Stimulated activated CD8-positive, alpha-beta memory T cell treated with anti-CD3 and anti-CD28 coated beads, Interleukin-4, amount 100 ng/mL, for 1 hour (primary cell): ENCODE data around the gene NDUFV1.
A peak's percentile ranks its signal among the peaks of the same experiment; 100 is the strongest.
"Not testable (repeated sequence)": the region's sequence is repeated elsewhere in the genome, so short reads cannot be mapped to it uniquely, and the experiment has no call there.

ENCODE experiments used
- DNase-seq, 2 donors: peaks; one replicate each; pipeline ENCODE4 v3.0.0-alpha.2; 2020; ENCODE audit warnings: low read depth in 2 of 2, low spot score in 1 of 2

Gene NDUFV1

DNA sequence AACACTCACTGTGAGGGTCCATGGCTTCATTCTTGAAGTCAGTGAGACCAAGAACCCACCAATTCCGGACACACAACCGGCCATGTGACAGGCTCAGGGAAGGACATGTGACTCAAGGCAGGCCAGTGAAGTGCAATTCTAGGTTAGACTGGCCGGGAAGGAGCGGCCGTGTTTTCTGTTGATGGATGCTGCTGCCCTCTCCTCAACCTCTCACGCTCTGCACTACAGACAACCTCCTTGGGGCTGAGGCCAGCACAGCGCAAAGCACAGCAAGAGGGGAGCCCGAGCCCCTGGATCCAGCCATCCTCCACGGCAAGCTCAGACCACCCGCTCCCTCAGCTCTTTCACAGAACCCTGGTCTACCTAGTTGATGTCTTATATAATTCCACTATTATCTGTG lies 20.2 kb downstream of the NDUFV1 start:
- no peak for DNase-seq

DNA sequence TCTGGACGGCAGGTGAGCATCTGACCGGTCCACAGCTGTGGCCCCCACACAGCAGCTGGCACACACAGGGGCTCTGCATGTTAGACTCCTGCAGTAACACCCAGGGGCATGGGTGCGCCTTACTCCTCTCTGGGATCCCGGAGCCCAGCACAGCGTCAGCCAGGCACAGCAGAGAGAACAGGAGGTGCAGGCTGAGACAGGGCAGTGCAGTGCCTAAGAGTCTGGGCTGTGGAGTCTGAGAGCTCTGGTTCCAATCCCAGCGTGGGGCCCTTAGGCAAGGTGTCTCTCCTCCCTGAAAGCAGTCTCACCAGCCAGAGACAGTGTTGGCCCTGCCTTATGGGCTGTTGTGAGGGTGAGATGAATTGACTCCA lies 20.7 kb downstream of the NDUFV1 start:
- no peak for DNase-seq

DNA sequence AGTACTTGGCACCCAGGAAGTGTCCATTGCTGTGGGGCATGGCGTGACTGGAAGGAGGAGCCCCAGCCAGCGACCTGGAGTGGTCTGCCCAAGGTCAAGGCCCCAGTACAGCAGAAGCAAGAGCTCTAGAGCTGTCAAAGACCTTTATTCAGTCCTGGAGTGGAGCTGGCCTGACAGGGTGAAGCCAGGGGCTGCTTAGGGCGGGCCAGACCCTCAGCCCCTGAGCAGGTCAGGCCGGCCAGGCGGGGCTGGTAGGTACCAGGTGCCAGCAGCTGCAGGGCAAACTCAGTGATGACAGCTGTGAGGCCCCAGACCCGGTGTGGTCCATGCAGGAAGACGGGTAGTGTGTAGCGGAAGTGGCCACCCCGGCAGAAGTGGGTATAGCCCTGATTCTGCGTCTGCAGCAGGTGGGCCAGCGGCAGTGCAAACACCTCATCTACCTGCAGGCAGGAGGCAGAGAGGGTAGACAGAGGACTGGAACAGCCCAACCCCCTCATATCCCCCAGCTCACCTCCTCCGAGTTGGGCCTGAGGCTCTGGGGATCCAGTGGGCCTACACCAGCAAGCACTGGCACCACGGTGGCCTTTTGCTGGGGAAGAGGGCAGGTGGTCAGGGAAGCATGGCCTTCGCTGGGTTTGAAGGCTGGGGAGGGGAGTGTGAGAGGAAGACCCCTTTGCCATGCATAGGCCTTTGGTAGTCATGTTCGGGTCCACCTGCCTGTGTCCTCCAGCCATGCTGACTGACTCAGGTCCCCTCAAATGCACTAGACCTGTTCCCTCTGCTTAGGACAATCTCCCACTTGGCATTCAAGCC lies 21.3 kb downstream of the NDUFV1 start:
- no peak for DNase-seq

DNA sequence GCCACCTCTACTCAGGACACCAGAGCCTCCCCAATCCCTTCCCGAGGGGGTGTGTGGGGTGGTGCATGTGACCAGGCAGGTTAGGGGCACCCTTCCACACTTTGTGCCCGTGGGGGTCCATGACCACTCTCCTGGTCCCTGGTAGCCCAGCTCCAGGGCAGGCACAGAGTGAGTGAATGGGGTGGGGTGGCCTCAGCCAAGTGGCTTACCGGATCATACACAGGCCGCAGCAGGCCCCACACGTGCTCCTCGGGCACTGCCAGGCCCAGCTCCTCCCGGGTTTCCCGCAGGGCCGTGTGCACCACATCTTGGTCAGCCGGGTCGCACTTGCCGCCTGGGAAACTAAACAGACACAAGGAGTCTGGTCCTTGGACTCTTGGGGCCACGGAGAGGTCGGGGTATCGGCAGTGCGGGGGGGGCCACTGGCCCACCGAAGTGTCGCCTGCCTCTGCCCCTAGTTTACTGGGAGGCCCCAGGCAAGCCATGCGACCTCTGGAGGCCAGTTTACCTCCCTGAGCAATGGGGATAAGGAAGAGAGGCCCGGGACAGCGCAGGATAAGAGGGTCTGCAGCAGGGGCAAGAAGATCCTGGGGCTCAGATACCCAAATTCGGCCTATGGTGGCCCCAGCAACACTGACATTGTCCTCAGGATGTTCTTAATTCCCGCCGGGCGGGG lies 22.1 kb downstream of the NDUFV1 start:
- no peak for DNase-seq

DNA sequence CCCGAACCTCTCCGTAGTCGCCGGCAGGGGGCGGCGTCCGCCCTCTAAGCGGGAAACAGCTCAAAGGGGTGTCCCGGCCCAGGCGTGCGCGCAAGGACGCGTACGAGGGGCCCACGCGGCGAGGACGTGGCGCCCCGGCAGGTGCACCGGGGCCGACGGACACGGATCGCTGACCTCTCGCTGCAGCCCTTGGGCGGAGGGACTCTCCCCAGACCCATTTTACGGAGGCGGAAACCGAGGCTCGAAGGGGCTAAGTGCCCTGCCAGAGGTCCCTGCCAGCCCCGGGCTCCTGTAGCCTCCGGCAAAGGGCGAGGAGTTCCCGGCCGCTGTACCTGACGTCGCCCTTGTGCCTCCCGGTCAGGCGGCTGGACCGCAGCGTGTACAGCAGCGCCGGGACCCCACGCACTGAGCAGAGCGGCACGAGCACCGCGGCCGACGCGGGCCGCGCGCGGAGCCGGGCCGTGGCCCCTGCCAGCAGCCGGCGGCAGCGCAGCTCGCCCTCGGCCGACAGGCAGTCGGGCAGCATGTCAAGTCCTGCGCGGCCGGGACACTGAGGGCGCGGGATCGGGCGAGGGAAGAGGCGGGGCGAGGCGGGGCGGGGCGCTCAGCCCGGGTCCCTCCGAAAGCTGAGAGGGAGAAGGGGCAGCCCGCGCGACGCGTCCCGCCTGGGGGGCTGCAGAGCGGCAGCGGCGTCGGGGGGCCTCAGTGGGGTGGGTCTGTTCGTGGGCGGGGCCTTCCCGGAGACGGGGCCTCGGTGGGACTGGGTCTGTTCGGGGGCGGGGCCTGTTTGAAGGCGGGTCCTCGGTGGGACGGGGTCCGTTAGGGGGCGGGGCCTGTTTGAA lies 22.9 kb downstream of the NDUFV1 start, which contains the start of gene NUDT8:
Gene NUDT8 (minus strand): TSS at position 552 of the 842 bp plus-strand sequence. CDS start 26 bp downstream, at position 526.
- DNase-seq = peak; percentile 72 to 74

DNA sequence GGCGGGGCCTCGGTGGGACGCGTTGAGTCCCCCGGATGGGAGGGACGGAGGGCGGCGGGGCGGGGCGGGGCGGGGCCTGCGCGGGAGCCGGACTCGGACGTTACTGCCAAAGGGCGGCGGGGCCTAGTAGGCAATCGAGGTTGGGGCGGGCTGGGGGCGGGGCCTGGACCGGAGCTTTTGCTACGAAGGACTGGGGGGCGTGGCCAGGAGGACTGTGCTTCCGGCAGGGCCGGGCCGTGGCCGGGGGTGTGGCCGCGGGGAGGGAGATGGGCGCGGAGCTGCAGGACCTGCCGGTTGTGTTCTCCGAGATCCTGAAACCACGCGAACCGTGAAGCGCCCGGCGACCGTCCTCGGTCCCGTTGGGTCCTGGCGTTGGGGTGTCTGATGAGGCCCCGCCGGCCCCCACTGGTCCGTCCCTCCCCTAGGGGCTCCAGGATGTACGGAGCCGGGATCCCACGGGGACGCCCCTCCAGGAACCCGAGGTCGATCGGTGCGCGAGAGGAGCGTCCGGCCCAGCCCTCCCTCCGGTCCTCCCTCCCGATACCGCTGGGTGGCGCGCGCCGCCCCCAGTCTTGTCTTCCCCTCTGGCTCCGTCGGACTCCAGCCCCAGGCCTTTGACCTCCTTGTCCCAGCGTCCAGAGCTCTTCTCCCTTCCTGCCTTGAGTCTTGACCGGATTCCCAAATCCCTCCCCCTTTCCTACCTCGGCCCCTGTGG lies 23.6 kb downstream of the NDUFV1 start:
- peak; percentile 90 to 91 for DNase-seq

DNA sequence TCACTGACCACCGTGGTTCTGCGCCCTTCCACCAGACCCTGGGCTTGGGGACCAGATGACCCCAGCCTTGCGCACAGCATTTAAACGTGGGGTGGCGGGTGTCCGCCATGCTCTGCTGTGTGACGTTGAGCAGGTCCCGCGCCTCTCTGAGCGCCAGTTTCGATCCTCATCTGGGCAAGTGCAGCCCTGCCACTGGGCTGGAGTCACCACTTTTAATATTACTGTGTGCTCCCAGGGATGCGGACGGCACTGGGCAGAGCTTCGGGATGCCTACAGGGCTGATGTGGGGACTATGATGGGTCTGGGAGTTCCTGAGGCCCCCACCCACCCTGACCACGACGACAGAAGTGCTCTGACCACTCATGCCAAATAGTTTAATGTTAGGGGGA lies 24.2 kb downstream of the NDUFV1 start:
- DNase-seq = no peak

DNA sequence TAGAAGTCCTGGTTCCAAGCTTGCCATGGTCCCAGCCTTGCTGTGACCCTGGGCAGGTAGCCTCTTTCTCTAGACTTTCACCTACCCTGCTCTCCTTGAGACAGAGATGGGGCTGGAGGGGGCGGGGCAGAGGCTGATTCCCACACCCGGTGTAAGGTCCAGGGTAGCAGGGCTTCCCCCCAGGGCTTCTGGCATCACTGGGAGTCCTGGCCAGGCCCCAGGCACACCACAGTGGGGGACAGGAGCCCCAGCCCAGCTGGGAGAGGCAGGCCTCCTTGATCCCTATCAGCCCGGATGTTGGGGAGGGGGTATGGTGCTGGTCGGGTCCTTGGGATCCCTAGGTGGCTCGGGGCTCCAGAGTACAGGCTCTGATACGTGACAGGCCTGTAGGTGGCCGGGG lies 24.7 kb downstream of the NDUFV1 start:
- DNase-seq = no peak

DNA sequence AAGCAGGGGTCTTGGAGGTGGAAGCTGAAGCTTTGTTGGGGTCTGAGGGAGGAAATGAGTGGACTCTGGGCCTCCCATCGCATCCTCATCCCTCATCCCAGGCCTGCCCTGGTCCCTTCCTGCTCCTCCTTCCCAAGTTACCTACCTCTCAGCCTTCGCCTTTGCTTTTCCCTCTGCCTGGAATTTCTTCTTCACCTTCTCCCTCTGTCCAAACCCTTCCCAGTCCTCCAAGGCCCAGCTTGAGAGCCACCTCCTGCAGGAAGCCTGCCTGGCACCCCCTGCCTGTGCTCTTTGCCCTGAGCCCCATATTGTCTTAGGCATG lies 25.1 kb downstream of the NDUFV1 start:
- no peak for DNase-seq

DNA sequence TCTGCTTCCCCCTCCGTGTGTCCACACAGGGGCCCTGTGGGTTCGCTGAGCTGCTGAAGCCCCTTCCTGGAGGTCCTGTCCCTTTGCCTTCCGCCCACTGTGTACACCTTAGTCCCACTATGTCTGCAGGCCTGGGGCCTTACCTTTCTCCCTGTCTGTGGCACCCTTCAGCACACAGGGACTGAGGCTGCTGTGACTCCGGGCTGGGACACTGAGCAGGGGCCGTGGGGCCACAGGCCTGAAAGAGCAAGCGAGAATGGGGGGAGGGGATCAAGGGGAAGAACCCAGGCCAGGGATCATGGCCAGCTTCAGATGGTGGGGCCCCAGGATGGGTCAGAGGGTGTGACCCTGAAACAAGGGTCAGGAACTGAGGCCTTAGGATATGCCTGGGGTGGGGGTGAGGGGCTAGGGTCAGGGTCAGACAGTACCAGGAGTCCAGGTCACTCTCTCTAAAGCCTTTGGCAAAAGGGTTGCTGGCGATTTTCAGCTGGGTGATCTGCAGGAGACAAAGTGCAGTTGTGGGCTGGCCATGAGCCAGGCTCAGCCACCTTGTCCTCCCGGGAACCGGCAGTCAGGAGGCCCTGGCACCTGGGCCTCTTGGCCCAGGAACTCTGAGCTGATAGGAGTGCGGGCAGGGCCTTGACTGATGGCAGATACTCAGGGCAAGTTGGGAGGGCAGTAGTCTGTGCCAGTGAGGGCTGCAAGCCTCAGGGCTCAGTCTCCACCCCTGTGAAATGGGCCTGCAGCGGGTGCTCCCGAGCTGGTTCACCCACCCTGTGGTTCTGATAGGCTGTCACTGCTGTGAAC lies 25.6 kb downstream of the NDUFV1 start:
- DNase-seq = no peak

DNA sequence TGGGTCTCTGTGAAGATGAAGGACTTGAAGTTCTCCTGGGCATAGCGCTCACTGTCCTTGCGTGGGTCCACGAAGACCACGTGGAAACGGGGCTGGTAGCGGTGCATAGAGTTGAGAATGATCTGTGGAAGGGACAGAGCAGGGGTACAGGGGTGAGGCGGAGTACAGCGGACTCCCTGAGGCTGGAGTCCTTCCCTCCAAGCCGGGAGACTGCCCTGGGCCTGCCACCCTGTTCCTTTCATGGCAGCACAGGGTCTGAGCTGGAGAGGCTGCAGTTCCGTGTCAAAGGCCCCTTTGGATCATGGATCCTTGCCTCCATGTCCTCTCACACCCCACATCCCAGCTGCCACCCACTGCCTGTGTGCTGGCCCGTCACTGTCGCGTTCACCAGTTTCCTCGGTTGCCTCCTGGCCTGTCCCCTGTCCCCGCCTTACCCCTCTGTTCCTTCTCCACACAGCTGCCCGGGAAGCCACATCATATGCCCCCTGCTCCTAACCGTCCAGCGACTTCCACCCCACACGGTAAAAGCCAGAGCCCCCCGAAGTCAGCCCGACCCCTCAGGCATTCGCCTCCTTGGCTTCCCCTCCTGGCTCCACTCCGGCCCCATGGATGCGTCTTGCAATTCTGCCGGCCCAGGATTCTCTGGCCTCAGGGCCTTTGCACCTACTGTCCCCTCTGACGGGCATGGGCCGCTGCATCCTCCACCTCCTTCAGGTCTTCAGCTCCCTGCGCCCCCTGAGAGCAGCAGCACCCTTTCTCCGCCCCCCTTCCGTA lies 26.4 kb downstream of the NDUFV1 start:
- DNase-seq = no peak

DNA sequence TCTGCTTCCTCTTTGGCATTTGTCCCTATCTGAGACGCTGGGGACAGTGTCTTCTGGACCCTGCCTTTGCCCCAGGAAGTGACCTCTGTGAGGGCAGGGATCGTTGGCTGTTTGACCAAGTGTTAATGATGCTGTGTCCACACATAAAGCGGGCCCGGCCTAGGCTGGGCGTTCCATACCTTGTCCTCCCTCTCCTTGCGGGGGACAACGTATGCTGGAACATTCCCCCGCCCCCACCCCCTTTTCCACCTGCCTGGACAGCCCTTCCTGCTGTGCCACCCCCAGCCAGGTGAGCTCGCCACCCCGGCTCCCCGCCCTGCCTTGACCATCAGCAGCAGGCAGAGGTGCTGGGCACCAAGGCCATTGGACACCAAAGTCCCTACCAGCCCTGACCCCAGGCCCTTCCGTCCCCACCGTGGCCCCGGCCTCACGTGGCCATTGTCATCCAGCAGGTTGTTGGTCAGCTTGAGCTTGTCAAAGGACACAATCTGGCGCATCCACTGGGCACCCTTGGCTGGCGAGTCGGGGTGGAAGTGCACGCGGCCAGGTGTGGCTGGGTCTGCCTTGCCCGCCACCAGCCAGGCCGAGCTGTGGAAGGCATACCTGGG lies 27.1 kb downstream of the NDUFV1 start:
- no peak for DNase-seq

DNA sequence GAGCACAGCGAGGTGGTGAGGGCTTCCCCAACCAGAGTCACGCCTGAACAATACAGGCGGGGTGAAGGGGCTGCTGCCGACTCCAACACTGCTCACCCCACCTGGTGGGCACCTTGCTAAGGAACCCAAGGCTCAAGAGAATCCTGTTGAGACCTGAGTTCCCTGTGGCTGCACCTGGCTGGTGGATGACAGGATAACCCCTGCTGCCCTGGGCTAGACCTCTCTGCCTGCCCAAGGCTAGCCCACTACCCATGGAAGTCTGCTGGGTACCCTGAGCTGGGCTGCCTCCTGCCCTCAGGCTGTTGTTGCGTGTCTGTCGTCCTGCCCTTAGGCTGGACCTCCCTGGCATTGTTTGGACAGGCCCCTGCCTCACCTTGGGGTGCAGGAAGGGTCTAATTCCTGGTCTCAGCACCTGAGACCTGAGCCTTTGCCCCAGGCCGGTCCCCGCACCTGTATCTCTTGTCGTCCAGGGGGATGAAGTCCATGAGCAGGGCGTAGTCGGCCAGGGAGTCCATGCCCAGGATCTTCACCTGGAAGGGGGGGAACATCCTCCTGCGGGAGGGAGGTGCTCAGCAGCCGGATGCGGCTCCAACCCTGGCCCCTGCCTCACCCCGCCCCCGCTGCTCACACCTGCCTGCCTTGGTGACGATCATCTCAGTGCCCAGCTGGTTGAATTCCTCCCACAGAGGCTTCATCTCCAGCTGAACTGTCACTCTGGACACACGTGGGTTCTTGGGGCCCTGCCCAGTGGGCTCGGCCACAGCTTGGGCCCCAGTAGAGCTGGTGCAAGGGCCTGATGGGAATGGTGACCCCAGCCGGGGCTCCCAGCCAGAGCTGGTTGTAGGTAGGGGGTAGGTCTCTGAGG lies 27.9 kb downstream of the NDUFV1 start:
- no peak for DNase-seq

DNA sequence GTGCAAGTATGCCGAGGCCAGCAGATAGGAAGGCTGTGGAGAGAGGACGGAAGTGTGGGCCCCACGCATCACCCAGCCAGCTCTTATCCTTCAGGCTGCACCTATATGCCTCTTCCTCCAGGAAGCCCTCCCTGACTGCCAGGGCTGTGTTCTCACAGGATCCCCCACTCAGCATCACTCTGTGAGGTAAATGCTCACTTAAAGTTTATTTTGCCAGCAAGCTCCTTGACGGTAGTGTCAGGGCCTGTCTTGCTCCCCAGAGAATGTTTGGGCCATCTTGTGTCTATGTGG lies 28.4 kb downstream of the NDUFV1 start:
- DNase-seq = no peak

DNA sequence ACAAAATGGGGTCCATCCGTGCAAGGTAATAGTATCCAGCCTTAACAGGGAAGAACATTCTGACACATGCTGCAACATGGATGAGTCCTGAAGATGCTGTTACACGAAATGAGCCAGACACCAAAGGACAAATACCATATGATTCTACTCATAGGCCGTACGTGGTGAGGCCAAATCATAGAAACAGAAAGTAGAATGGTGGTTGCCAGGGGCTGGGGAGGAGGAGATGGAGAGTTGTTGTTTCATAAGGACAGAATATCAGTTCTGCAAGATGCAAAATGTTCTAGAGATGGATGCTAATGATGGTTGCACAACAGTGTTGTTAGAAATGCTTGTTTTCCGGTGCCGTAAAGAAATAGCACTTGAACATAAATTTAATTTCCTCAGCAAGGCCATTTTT lies 30.2 kb downstream of the NDUFV1 start:
- no peak for DNase-seq

DNA sequence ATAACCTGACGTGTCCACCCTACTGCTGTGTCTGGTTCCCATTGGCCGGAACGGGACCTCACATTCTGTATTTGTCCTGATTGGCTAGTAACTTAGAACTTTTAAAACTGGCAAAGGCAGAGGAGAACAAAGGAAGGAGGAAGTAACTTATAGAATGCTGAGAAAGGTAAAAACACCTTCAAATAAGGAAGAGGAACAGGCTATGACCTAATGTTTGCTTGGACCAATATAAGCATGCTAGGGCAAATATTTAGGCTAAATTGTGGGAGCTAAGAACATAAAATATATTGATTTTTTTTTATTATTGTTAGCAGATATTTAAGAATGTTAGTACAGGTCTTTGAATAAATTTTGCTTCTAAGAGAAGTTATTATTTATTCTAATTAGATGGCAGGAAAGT lies 30.7 kb downstream of the NDUFV1 start:
- DNase-seq = not testable (repeated sequence)

DNA sequence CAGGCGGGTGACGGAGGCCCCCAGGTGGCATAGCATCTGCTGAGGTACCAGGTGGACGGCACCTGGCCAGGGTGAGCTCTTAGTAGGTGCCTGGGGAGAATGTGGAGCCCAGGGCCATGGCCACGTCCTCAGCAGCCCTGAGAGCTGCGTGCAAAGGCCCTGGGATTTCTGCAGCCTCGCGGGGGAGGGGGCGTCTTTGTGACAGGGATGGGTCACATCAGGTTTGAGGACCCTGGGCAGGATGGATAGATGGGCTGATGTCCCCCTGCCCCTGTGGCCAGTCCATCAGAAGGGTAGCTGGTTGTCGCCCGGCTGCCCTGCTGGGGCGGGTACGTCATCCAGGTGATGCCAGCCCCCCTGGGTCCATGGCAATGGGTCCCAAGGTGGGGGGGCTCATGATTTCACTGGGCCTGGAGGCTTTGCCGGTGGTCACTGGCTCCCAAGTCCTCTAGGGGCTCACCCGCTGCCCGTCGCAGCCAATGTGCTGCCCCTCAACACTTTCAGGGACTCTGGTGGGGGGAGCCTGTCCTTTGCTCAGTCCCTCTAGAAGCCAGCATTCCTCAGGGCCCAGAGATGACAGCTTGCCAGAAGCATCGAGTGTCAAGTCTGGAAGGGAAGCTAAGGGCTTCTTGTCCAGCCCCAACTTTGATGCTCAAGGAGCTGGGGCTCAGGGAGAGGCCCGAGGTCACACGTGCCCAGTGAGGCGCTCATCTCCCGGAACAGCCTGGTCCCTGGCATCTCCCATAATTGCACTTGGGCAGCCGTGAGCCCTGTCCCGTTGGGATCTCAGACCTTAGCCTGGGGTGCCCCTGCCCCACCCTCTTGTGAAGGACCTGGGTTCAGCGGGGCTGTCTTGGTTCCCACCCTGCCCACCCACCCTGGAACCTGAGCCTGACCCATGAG lies 32.0 kb downstream of the NDUFV1 start:
- no peak for DNase-seq

DNA sequence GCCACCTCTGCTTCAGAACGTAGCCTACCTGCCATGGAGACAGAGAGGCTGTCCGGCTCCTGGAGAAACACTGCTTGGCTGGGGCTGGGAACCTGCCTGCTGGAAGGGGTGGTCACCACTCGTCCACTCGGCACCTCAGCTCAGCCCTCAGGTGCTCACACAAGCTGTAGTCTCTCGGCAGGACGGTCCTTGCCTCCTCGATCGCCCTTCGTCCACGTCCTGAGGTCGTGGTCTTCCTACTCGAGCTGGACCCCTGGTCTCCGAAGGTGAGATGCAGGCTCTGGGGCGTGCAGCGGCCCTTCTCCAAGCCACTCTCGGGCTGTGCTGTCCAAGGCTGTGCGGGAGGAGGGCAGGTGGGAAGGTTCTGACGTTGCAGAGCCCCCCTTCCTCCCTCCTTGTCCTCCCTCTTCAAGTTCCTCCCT lies 32.7 kb downstream of the NDUFV1 start, which contains the start of gene TBX10:
Gene TBX10 (minus strand): TSS at position 326 of the 422 bp plus-strand sequence. CDS start 291 bp downstream, at position 35.
- no peak for DNase-seq
